HepG2 (cell line): Measurements from ENCODE around the gene GLB1L3. TPM values are rescaled to one million over a fixed set of nuclear protein-coding genes. Genes with fewer than 3 reads are reported as not detected.

Source experiments
- AHR ChIP-seq: IDR thresholded peaks from 2 replicates; pipeline ENCODE4 v1.6.1; 2018; ENCODE audit warnings: missing genetic modification reagents, missing compliant biosample characterization
- ELF4 ChIP-seq: sonication (generic); formaldehyde crosslinking; IDR thresholded peaks from 2 replicates; pipeline ENCODE4 v1.5.0; 2020; ENCODE audit warnings: missing genetic modification reagents, mild to moderate bottlenecking, moderate library complexity, borderline replicate concordance
- GABPA ChIP-seq, 2 experiments: IDR thresholded peaks; 2 replicates each; pipeline ENCODE4 v1.6.1; 2011 to 2016; ENCODE audit warnings: low read depth in 2 of 2, low read length in 1 of 2, missing biosample characterization in 1 of 2, missing genetic modification characterization in 1 of 2
- NBN ChIP-seq: fragments of 450-650 bp; conservative IDR thresholded peaks from 2 replicates; pipeline ENCODE4 v1.6.1; 2017
- PHF5A ChIP-seq: IDR thresholded peaks from one replicate; pipeline ENCODE4 v1.6.1; 2018; ENCODE audit warnings: low read depth, missing genetic modification reagents; ENCODE audit not compliant: unreplicated experiment
- ZNF17 ChIP-seq: sonication (generic); formaldehyde crosslinking; IDR thresholded peaks from 2 replicates; pipeline ENCODE4 v1.5.0; 2020; ENCODE audit warnings: mild to moderate bottlenecking, missing genetic modification reagents
- ZNF326 ChIP-seq: sonication (generic); formaldehyde crosslinking; IDR thresholded peaks from 2 replicates; pipeline ENCODE4 v1.4.0; 2020; ENCODE audit warnings: missing genetic modification reagents, borderline replicate concordance
- polyA plus RNA-seq, 8 experiments: library from polyadenylated mRNA; depleted of rRNA in 3 of 8; stranded (reverse) in 7 of 8; unstranded in 1 of 8; fragments of >200 nt; fragmentation: Illumina TruSeq in 4 of 8; extraction: Trizol in 4 of 8; gene quantifications; 2 replicates each; pipeline versions ENCODE4 v1.2.1 to v1.2.3, GENCODE V29; 2011 to 2016; ENCODE audit warnings: low read depth in 4 of 8, missing spikeins in 1 of 8, mixed read lengths in 1 of 8; ENCODE audit not compliant: insufficient read depth in 1 of 8
- total RNA-seq, 5 experiments: library from RNA; depleted of rRNA; stranded (reverse); fragments of >200 nt; fragmentation: Illumina TruSeq; extraction: Trizol; gene quantifications; 2 replicates each; pipeline ENCODE4 v1.2.3, GENCODE V29; 2016; ENCODE audit warnings: low read depth in 1 of 5
- TF ChIP-seq, protein P1 (sequence below): sonication (generic); formaldehyde crosslinking; conservative IDR thresholded peaks from 2 replicates; pipeline ENCODE4 v1.8.0; 2022; ENCODE audit warnings: missing genetic modification reagents
- TF ChIP-seq, protein P2 (sequence below): sonication (generic); formaldehyde crosslinking; IDR thresholded peaks from 2 replicates; pipeline ENCODE4 v1.5.0; 2020; ENCODE audit warnings: missing genetic modification reagents
- TF ChIP-seq, protein P3 (sequence below): sonication (generic); formaldehyde crosslinking; IDR thresholded peaks from 2 replicates; pipeline ENCODE4 v1.5.0; 2020; ENCODE audit warnings: missing genetic modification reagents
- TF ChIP-seq, protein P4 (sequence below): sonication (generic); formaldehyde crosslinking; conservative IDR thresholded peaks from 2 replicates; pipeline ENCODE4 v1.4.0; 2020; ENCODE audit warnings: missing genetic modification reagents
- TF ChIP-seq, protein P5 (sequence below): sonication (generic); formaldehyde crosslinking; IDR thresholded peaks from 2 replicates; pipeline ENCODE4 v1.4.0; 2020; ENCODE audit warnings: mild to moderate bottlenecking, missing genetic modification reagents

Gene GLB1L3
- total and polyA plus RNA-seq, 2 of the 13 experiments (the other 11 are each of a cell fraction or from before 2014, with no cell fraction given): not detected

DNA sequence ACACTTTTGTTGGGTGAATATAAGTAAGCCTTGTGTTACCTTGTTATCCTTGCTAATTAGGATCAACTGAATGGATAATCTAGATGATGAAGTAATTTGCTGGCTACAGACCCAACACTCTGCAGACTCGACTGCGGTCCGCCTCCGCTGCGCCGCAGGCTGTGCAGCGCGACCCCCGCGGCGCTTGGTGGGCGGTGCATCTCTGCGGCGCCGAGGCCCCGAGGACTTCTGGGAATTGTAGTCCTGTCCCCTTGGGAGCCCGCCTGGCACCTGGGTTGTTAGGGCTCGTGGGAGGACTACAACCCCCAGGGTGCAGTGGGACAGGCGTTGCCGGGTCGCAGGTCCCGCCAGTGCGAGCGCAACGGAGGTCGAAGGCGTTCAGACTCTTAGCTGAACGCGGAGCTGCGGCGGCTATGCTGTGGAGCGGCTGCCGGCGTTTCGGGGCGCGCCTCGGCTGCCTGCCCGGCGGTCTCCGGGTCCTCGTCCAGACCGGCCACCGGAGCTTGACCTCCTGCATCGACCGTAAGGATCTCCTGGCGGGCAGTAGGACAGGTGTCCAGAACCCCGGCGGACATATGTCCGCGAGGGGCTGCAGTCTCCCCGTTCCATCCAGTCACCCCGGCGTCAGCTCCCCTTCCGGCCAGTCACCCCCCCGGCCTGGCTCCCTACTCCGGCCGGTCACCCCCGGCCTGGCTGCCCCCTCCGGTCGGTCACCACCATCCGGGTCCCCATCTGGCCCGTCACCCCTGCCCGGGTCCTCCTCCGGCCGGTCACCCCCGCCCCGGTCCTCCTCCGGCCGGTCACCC is 22.8 kb upstream of the GLB1L3 start, which contains the start of the genes ACAD8 and THYN1 (continued):
- TF ChIP-seq GABPA (IDR thresholded peaks at IDR 0.05; ENCODE audit: low read depth, low read length) (no peak), GABPA (CRISPR knock-in tag; IDR thresholded peaks at IDR 0.05; ENCODE audit: low read depth) (peak; percentile 72), ZNF326 (CRISPR knock-in tag) (no peak), AHR (CRISPR knock-in tag) (no peak), PHF5A (CRISPR knock-in tag) (no peak), ZNF17 (no peak), ELF4 (CRISPR knock-in tag) (no peak), NBN (no peak)
- TF ChIP-seq, protein P1, sequence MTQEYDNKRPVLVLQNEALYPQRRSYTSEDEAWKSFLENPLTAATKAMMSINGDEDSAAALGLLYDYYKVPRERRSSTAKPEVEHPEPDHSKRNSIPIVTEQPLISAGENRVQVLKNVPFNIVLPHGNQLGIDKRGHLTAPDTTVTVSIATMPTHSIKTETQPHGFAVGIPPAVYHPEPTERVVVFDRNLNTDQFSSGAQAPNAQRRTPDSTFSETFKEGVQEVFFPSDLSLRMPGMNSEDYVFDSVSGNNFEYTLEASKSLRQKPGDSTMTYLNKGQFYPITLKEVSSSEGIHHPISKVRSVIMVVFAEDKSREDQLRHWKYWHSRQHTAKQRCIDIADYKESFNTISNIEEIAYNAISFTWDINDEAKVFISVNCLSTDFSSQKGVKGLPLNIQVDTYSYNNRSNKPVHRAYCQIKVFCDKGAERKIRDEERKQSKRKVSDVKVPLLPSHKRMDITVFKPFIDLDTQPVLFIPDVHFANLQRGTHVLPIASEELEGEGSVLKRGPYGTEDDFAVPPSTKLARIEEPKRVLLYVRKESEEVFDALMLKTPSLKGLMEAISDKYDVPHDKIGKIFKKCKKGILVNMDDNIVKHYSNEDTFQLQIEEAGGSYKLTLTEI (CRISPR knock-in tag): no peak
- TF ChIP-seq, protein P2, sequence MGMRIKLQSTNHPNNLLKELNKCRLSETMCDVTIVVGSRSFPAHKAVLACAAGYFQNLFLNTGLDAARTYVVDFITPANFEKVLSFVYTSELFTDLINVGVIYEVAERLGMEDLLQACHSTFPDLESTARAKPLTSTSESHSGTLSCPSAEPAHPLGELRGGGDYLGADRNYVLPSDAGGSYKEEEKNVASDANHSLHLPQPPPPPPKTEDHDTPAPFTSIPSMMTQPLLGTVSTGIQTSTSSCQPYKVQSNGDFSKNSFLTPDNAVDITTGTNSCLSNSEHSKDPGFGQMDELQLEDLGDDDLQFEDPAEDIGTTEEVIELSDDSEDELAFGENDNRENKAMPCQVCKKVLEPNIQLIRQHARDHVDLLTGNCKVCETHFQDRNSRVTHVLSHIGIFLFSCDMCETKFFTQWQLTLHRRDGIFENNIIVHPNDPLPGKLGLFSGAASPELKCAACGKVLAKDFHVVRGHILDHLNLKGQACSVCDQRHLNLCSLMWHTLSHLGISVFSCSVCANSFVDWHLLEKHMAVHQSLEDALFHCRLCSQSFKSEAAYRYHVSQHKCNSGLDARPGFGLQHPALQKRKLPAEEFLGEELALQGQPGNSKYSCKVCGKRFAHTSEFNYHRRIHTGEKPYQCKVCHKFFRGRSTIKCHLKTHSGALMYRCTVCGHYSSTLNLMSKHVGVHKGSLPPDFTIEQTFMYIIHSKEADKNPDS (CRISPR knock-in tag): no peak
- TF ChIP-seq, protein P3, sequence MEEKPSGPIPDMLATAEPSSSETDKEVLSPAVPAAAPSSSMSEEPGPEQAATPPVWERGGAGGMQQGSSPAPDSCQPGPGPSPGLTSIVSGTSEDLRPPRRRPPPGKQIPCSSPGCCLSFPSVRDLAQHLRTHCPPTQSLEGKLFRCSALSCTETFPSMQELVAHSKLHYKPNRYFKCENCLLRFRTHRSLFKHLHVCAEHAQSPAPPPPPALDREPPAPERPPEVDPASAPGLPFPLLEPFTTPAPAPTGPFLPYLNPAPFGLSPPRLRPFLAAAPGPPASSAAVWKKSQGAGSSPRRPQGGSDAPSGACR (CRISPR knock-in tag): no peak
- TF ChIP-seq, protein P4, sequence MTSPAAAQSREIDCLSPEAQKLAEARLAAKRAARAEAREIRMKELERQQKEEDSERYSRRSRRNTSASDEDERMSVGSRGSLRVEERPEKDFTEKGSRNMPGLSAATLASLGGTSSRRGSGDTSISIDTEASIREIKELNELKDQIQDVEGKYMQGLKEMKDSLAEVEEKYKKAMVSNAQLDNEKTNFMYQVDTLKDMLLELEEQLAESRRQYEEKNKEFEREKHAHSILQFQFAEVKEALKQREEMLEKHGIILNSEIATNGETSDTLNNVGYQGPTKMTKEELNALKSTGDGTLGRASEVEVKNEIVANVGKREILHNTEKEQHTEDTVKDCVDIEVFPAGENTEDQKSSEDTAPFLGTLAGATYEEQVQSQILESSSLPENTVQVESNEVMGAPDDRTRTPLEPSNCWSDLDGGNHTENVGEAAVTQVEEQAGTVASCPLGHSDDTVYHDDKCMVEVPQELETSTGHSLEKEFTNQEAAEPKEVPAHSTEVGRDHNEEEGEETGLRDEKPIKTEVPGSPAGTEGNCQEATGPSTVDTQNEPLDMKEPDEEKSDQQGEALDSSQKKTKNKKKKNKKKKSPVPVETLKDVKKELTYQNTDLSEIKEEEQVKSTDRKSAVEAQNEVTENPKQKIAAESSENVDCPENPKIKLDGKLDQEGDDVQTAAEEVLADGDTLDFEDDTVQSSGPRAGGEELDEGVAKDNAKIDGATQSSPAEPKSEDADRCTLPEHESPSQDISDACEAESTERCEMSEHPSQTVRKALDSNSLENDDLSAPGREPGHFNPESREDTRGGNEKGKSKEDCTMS (CRISPR knock-in tag): no peak
- TF ChIP-seq, protein P5, sequence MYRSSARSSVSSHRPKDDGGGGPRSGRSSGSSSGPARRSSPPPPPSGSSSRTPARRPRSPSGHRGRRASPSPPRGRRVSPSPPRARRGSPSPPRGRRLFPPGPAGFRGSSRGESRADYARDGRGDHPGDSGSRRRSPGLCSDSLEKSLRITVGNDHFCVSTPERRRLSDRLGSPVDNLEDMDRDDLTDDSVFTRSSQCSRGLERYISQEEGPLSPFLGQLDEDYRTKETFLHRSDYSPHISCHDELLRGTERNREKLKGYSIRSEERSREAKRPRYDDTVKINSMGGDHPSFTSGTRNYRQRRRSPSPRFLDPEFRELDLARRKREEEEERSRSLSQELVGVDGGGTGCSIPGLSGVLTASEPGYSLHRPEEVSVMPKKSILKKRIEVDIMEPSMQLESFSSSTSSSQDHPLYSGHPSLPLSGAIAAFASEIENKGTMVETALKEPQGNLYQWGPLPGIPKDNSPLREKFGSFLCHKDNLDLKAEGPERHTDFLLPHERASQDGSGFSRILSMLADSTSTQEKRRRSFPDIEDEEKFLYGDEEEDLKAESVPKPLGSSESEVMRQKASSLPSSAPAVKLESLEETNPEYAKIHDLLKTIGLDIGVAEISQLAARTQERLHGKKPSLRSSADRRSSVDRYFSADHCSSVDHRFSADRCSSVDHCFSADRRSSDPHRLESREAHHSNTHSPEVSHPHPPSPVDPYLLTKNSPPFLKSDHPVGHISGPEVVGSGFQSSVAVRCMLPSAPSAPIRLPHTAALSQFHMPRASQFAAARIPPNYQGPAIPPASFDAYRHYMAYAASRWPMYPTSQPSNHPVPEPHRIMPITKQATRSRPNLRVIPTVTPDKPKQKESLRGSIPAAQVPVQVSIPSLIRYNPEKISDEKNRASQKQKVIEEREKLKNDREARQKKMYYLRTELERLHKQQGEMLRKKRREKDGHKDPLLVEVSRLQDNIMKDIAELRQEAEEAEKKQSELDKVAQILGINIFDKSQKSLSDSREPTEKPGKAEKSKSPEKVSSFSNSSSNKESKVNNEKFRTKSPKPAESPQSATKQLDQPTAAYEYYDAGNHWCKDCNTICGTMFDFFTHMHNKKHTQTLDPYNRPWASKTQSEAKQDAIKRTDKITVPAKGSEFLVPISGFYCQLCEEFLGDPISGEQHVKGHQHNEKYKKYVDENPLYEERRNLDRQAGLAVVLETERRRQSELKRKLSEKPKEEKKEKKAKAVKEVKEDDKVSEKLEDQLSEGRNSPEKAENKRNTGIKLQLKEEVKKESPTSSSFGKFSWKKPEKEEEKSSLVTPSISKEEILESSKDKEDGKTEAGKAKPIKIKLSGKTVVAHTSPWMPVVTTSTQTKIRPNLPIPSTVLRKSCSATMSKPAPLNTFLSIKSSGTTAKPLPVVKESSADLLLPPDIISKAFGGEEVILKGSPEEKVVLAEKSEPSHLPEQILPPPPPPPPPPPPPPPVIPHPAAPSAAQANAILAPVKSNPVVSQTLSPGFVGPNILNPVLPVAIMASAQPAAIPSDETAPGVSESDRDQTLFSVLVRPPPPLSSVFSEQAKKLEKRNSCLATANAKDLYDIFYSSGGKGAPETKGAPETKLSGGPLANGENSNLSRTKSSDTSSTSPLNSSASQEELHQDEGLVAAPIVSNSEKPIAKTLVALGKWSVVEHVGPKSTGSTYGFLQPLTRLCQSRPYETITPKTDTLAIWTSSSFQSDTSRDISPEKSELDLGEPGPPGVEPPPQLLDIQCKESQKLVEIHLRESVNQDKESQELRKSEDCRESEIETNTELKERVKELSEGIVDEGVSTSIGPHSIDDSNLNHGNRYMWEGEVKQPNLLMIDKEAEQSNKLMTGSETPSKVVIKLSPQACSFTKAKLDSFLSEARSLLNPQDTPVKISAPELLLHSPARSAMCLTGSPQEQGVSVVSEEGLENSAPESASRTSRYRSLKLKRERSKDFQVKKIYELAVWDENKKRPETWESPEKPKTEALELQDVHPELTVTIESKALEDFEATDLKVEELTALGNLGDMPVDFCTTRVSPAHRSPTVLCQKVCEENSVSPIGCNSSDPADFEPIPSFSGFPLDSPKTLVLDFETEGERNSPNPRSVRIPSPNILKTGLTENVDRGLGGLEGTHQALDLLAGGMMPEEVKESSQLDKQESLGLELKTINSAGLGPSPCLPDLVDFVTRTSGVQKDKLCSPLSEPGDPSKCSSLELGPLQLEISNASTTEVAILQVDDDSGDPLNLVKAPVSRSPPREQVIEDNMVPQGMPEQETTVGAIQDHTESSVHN (CRISPR knock-in tag): no peak
